Keratinocyte (primary cell): ENCODE data around the gene AGAP1. TPM values are rescaled to one million over a fixed set of nuclear protein-coding genes. Genes with fewer than 3 reads are reported as not detected.

Experiments used
- DNase-seq: peaks from one replicate; pipeline ENCODE4 v3.0.0-alpha.2; 2011; ENCODE audit warnings: low read depth, missing footprints, low spot score
- FAIRE-seq: peaks from 2 replicates; lab custom pipeline; 2011; peaks lifted over from hg19 to GRCh38; lab: Jason Lieb, UNC
- H2AFZ ChIP-seq: 2 replicates; pipeline ENCODE4 v1.6.0; 2012; ENCODE audit warnings: low read length, control low read depth, inconsistent platforms; ENCODE audit not compliant: control insufficient read depth
- H3K27ac ChIP-seq: 2 replicates; pipeline ENCODE4 v1.5.1; 2011; ENCODE audit warnings: low read length; ENCODE audit not compliant: control insufficient read depth, insufficient read depth
- H3K27me3 ChIP-seq: 3 replicates; pipeline ENCODE4 v1.6.0; 2011; ENCODE audit warnings: low read length; ENCODE audit not compliant: control insufficient read depth, insufficient read depth; ENCODE audit errors: extremely low read depth
- H3K36me3 ChIP-seq, 2 experiments: 2 replicates in 1 of 2; 3 replicates in 1 of 2; pipeline ENCODE4 v1.5.1; 2011; ENCODE audit warnings: low read length in 2 of 2, mild to moderate bottlenecking in 1 of 2; ENCODE audit not compliant: control insufficient read depth in 2 of 2, insufficient read depth in 2 of 2; ENCODE audit errors: extremely low read depth in 1 of 2
- H3K4me1 ChIP-seq: 3 replicates; pipeline ENCODE4 v1.5.1; 2011; ENCODE audit warnings: low read length; ENCODE audit not compliant: control insufficient read depth, insufficient read depth; ENCODE audit errors: extremely low read depth
- H3K4me2 ChIP-seq: 3 replicates; pipeline ENCODE4 v1.6.0; 2011; ENCODE audit warnings: low read depth, low read length; ENCODE audit not compliant: control insufficient read depth, insufficient read depth; ENCODE audit errors: extremely low read depth
- H3K4me3 ChIP-seq, 3 experiments: fragments of 200-600 bp in 1 of 3; sonication (generic) in 1 of 3; 2 replicates in 2 of 3; 3 replicates in 1 of 3; pipeline ENCODE4 v1.5.1; 2011 to 2016; ENCODE audit warnings: low read length in 3 of 3, mild to moderate bottlenecking in 3 of 3, control low read depth in 2 of 3, inconsistent platforms in 1 of 3, low read depth in 1 of 3, mixed read lengths in 1 of 3, mixed run types in 1 of 3, moderate library complexity in 1 of 3; ENCODE audit not compliant: control insufficient read depth in 2 of 3, insufficient read depth in 2 of 3; ENCODE audit errors: extremely low read depth in 1 of 3
- H3K79me2 ChIP-seq: 2 replicates; pipeline ENCODE4 v1.6.0; 2012; ENCODE audit warnings: low read length; ENCODE audit not compliant: control insufficient read depth, insufficient read depth
- H3K9ac ChIP-seq: 3 replicates; pipeline ENCODE4 v1.6.0; 2011; ENCODE audit warnings: low read length; ENCODE audit not compliant: control insufficient read depth, insufficient read depth; ENCODE audit errors: extremely low read depth
- H3K9me1 ChIP-seq: 3 replicates; pipeline ENCODE4 v1.6.0; 2011; ENCODE audit warnings: low read length; ENCODE audit not compliant: control insufficient read depth, insufficient read depth; ENCODE audit errors: extremely low read depth
- H3K9me3 ChIP-seq: 2 replicates; pipeline ENCODE4 v1.5.1; 2012; ENCODE audit warnings: low read depth, low read length; ENCODE audit not compliant: control insufficient read depth
- H4K20me1 ChIP-seq: 3 replicates; pipeline ENCODE4 v1.6.0; 2011; ENCODE audit warnings: low read length; ENCODE audit not compliant: control insufficient read depth, insufficient read depth; ENCODE audit errors: extremely low read depth
- CTCF ChIP-seq, 3 experiments: IDR thresholded peaks in 1 of 3; conservative IDR thresholded peaks in 1 of 3; optimal IDR thresholded peaks in 1 of 3; 2 replicates in 2 of 3; 3 replicates in 1 of 3; pipeline versions ENCODE3 to v1.5.1; 2011; ENCODE audit warnings: low read length in 3 of 3, mild to moderate bottlenecking in 3 of 3, moderate library complexity in 2 of 3, control low read depth in 1 of 3, inconsistent platforms in 1 of 3; ENCODE audit not compliant: insufficient read depth in 2 of 3; ENCODE audit errors: extremely low read depth in 1 of 3
- EZH2 ChIP-seq: IDR thresholded peaks from one replicate; pipeline ENCODE4 v1.6.1; 2012; ENCODE audit warnings: inconsistent platforms, mild to moderate bottlenecking, low read length, moderate library complexity
- dilution Hi-C: fragments of 300-500 bp; cut with MboI; formaldehyde crosslinking; loops from one replicate; pipeline ENCODE4 v1.7.0; 2020; ENCODE audit warnings: low sequenced_read_pairs; ENCODE audit not compliant: extremely low pct_ligation_motif_present
- polyA plus RNA-seq, 5 experiments: library from polyadenylated mRNA; depleted of rRNA in 3 of 5; stranded (reverse) in 3 of 5; stranded (forward) in 1 of 5; unstranded in 1 of 5; fragments of >200 nt; gene quantifications; 1 replicate in 1 of 5; 2 replicates in 3 of 5; 3 replicates in 1 of 5; pipeline versions ENCODE4 v1.2.1 to v1.2.3, GENCODE V29; 2011 to 2012; ENCODE audit warnings: missing spikeins in 2 of 5, low read depth in 1 of 5, low replicate concordance in 1 of 5

AGAP1 gene
- polyA plus RNA-seq, 1 donor (not counting 4 experiments of a cell fraction or from before 2014, with no cell fraction given) = 12.6 TPM

- H3K9me3 ChIP-seq = no peaks in the 10 kb centered on the region
- no peaks in the 10 kb centered on the region for H3K79me2 ChIP-seq
- no peak overlapping the region for H2AFZ ChIP-seq
- H3K9ac ChIP-seq = no peak overlapping the region
- FAIRE-seq (no peak), DNase-seq (no peak)
- TF ChIP-seq EZH2 = no peak
- TF ChIP-seq CTCF (optimal IDR thresholded peaks at IDR 0.05 in 1 of 3, IDR thresholded peaks at IDR 0.05 in 1 of 3, conservative IDR thresholded peaks at IDR 0.05 in 1 of 3; ENCODE audit: extremely low read depth in 1 of 3, insufficient read depth in 2 of 3, low read length in 3 of 3) = no peak
- H3K4me1 ChIP-seq = peaks cover 13% of the 10 kb centered on the region
- dilution Hi-C loops = no loop called here
- H3K9me1 ChIP-seq = no peaks in the 10 kb centered on the region
- peaks cover 11% of the 10 kb centered on the region for H4K20me1 ChIP-seq
- H3K36me3 ChIP-seq = no peaks in the 10 kb centered on the region
- no peak overlapping the region for H3K4me3 ChIP-seq
- H3K4me2 ChIP-seq = peak overlapping the region; percentile 65
- H3K27ac ChIP-seq = no peak overlapping the region
- peaks cover 84% of the 10 kb centered on the region for H3K27me3 ChIP-seq
These were observed 676.8 kb downstream of the AGAP1 start for GRCh38 chr2:236170590-236171165.

DNA sequence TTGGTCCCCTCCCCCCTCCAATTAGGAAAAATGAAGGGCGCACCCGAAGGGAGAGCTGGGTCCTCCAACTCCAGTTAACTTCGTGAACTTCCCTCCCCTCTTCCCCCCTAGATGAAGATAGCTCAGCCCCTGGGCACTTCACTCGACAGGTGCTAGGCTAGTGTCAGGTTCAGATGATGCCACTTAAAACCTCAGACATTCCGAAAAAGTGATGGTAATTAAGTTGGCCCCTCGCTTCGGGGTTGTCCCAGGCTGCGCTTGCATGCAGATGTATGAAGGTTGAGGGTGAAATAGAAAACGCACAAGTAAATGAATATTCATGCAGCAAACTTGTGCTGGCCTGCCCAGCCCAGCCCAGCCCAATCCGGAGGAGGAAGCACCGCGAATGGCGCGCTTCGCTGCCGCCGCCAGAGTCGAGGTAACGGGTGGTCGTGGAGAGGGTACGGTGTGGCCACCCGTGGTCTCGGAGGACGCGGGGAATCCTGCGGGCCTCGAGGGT is 677.4 kb downstream of the AGAP1 start:
- H3K27me3 ChIP-seq = peaks cover 79% of the 10 kb centered on the region
- peak overlapping the region; percentile 65 for H3K4me2 ChIP-seq
- H3K27ac ChIP-seq = no peak overlapping the region
- H3K4me3 ChIP-seq = peak overlapping the region in 2 of 3 experiments; percentile 31 to 54
- no peak overlapping the region for H3K9ac ChIP-seq
- DNase-seq = no peak
- H3K79me2 ChIP-seq = no peaks in the 10 kb centered on the region
- no peaks in the 10 kb centered on the region for H3K9me3 ChIP-seq
- FAIRE-seq = no peak
- peaks cover 13% of the 10 kb centered on the region for H3K4me1 ChIP-seq
- TF ChIP-seq EZH2 = no peak
- TF ChIP-seq CTCF (optimal IDR thresholded peaks at IDR 0.05 in 1 of 3, IDR thresholded peaks at IDR 0.05 in 1 of 3, conservative IDR thresholded peaks at IDR 0.05 in 1 of 3; ENCODE audit: extremely low read depth in 1 of 3, insufficient read depth in 2 of 3, low read length in 3 of 3) = no peak
- H3K9me1 ChIP-seq = no peaks in the 10 kb centered on the region
- dilution Hi-C loops = no loop called here
- no peaks in the 10 kb centered on the region for H3K36me3 ChIP-seq
- peaks cover 11% of the 10 kb centered on the region for H4K20me1 ChIP-seq
- H2AFZ ChIP-seq = no peak overlapping the region
